NCI-H187 (cell line): ENCODE results near the gene RAI1.

Experiments used
- DNase-seq, 2 experiments: peaks; one replicate each; lab custom pipeline; 2025; lab: John Stamatoyannopoulos, UW

The RAI1 gene

DNA sequence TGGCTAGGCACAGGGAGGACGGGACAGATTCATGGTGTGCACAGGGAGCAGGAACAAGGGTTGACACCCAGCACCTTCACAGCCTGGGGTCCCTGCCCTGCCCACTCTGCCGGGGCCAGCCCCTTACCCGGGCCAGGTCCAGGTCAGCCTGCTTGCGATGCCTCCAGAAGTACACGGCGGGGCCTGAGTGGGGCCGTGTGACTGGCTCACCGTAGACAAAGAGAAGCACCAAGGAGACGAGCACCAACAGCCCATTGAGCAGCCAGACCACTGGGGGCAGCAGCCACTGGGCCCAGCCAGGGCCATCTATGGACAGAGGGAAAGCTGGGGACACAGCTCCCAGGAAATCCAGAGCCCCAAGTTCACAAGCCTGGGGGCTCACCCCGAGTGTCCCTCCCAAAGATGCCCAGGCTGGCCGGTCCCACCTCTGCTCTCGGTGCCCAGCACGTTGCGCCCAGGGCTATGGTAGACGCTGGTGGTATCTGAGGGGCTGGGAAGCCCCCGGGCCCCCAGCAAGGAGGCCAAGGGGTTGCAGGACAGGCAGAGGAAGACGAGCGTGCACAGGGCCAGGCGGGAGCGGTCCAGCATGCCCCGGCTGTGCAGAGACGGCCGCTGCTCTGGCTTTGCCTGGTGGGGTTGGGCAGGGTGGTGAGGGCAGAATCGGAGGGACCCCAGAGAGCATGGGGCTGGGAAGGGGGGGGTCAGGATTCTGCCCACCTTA, 135.7 kb downstream of the RAI1 start:
- DNase-seq = no peak

DNA sequence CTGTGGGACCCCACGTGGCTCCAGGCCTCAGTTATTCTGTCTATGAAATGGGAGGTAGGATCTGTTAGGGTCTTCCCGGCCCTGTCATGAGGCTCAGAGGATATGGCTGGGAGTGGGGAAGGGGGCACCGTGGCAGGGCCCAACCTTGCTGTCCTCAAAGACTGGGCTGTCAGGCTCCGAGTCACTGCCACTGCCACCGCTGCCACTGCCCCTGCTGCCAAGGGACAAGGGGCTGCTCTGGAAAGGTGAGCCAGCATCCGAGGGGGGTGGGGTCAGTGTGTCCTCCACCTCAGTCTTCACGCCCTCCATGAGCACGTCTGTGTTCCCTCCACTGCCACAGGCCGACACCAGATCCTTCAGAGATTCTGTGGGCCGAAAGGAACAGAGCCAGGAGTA, 136.3 kb downstream of the RAI1 start:
- no peak for DNase-seq

DNA sequence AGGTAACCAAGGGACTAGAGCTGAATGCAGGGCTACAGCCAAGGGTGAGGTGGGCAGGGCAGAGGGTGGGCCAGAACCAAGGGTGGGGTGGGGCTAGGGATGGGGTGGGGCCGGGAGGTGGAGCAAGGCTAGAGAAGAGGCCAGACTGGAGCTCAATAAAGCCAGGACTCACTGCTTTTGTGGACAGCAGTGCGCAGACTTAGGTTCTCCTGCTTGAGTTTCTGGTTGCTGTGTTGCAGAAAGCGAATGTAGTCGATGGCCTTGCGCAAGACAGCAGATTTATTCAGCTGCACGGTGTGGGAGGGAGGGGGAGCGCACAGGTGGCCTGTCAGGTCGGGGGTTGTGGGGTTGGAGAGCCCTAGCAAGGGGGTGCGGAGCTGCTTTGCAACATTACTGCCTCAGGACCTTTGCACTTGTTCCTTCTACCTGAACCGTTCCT, 136.8 kb downstream of the RAI1 start:
- no peak for DNase-seq

DNA sequence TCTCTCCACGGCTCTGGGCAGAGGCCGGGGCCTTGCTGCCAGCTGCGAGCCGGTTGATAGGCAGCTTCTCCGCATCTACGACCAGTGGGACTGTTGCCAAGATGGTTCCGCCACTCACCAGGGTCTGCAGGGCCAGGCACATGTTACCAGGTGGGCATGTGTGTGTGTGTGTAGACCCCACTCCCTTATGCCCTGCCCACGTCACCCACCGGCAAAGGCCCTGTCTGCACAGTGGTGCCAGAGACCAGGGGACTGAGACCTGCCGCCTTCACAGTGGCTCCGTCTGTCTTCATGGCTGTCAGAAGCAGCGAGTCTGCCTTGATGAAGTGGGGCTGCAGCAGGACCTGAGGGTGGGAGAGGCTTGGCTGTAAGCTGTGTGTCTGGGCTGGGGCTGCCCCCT, 137.9 kb downstream of the RAI1 start:
- no peak for DNase-seq

DNA sequence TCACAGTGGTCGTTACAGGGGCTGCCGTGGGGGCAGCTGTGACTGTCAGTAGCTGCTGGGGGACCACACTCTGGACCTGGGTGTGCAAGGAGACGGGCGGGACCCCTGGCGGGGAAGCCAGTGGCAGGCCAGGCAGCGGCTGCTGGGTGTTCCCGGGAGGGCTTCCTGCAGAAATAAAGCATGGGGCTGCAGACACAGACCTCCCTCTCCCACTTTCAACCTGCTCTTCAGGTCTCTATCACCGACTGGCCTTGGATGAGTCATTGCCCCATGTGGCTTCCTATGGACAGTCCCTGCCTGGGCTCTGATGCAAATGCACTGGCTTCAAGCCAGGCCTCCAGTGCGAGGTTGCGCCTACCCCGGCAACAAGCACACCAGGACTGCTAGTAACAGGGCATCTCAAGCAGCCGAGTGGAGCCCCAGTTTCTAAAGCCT, 138.3 kb downstream of the RAI1 start:
- no peak for DNase-seq

DNA sequence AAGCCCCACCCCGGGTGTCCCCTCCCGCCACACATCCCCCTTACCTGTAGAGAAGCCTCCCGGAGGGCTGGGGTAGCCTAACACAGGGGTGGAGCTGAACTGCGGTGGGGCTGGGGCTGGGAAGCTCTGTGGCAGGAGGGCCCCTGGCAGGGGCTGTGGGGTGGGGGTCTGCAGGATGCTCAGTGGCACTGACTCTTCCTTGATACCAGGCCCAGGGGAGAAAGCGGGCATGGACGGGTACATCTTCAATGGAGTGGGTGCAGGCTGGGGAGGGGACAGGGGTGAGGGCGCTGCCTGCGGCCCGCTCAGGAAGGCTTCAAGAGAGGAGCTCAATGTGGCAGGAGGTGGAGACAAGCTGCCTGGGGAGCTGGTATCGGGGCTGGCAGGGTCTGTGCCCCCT, 138.8 kb downstream of the RAI1 start:
- no peak for DNase-seq

DNA sequence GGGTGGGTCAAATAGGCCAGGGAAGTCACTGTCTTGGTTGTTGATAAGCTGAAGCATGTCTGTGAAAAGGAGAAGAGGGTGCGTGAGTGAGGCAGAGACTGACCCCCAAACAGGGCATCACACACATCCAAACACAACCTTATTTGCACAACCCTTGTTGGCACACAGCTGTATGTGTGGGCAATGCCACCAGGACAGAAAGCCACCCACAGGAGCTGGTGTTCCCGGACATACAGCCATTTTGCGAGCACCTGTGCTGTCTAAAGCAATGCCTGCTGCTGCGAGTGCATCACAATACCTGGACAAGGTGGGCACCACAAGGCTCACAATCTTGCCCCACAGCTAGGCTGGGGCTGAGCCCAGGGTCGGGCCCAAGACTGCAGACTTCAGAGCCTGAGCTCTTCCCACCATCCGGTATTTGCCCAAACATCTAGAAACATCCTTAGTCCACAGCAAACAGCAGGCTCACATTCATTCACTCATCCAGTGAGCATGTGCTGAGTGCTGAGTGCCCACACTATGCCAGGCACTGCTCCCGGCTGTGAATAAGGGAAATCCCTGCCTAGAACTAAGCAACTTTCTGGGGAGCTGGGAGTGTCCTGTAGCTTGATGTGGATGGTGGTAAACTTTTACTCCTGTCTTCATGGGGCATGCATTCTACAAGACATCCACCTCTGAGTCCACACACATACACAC, 139.4 kb downstream of the RAI1 start:
- DNase-seq = no peak

DNA sequence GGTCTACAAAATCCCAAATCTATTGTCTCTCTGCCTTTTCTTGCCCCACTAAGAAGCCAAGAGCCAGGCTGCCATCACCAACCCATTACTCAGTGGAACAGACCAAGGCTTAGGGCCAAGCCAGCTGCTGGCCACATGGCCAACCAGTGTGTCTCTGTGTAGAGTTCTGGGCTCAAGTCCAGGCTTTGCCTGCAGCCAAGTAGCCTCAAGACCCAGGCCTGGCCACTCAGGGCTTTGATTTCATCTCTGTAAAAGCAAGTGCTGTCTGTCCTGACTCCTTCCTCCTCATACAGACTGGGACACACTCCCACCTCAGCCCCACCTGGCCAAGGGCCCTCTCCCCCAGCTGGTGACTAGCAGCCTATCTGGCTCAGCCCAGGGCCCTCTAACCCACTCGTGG, 140.9 kb downstream of the RAI1 start:
- DNase-seq = no peak

DNA sequence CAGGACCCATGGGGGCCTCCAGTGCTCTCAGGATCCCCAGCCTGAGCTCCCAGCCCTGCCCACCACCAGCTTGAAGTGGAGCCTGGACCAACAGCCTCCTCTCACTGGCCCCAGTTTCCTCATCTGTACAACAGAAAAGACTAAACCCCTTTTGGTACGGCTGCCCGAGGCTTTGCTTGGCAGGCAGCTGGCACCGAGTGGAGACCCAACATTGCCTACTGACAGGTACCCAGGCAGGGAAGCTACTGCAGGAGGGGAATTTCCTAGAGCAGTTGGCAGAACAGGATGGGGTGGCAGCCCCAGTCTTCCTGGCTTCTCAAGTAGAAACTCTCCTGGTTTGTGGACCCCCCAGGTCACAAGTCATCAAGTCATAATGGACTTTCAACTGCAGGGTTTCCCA, 141.4 kb downstream of the RAI1 start:
- no peak for DNase-seq

DNA sequence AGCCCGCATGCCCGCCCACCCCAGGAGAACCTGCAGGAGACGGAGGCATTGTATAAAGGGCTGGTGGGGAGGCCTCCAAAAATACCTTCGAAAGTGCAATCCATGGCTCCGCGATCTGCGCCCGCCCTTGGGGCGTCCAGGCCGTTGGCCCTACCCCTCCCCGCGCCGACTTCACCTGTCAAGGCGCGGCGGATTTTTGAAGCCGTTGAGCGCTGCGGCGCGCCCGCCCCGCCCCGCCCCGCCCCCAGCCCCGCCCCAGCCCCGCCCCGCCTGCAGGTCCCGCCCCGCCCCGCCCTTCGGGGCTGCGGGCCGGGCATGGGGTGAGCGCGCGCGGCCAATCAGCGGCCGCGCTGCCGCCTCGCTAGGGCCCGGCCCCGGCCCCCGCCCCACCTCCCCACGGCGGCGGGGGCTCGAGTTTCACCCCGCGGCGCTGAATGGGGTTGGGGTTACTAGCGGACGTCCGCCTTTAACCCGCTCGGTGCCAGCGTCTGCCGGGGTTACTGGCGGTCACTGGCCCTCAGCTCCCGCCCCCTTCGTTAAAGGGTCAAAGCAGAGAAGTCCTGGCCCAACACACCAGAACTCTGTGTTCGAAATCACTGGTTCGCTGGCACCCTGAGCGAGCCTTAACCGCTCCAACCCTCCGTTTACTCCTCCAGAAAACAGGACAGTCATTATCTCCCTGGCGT, 142.3 kb downstream of the RAI1 start:
- peak; percentile 60 to 73 for DNase-seq

DNA sequence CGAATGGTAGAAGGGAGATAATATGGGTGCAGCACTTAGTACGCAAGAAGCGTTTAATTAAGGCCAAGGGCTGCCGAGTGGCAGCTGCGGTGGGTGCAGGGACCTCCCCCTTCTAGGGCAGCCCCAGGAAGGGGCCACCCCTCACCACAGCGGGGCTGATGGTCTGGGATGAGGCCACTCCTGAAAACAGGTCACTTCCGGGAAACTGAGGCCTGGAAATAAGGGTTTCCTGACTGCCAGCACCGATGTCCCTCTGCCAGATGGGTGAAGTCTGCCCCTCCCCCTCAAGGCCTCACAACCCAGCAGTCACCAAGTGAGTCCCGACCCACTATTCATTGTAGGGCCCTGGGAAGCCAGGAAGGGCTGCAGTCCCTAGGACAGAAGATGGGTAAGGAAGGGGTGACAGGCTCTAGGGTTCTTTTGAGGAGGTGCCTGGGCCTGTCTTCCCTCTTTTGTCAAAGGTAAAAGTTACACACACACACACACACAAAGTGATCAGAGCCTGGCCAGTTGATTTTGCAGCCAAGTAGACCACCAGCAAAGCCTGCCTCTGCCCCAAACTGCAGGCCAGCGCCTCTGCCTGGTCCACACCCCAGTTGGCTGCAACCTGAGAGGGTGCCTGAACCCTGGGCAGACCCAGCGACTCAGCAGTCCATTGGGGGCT, 143.0 kb downstream of the RAI1 start:
- DNase-seq = no peak

DNA sequence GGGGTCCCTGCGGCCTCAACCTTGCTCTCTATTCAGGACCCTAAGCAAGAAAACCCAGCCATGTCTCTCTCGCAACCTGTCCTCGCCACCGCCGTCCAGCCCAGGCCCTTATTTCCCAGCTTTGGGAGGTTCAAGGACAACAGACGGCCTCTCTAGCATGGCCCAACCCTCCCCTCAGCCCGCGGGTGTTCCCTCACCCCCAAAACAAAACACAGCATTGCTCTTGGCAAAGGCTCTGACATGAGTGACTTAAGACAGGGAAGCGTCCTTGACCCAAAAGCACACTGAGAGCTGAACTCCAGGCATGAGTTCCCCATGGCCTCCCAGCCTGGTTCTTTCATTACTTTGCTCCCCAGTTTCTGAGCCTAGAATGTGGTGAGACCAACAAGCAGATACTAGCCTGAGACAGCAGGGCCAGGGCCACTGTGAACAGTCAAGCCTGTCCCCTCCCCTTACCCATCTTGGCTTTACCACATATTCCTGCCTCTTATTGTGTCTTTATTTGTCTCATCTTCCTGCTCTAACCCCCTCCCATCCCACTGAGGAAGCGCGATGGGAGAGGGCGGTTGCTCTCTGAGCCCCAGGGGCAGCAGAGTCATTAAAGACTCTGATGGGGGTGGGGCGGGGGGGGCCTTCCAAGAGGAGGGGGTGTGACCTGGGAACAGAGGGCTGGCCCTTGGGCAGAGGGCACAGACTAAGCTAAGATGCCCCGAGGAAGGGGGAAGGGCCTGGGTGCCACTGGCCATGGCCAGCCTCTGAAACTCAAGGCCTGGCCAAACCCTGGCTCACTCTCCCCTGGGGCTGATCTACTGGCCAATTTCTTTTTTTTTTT, 143.7 kb downstream of the RAI1 start:
- DNase-seq = no peak

DNA sequence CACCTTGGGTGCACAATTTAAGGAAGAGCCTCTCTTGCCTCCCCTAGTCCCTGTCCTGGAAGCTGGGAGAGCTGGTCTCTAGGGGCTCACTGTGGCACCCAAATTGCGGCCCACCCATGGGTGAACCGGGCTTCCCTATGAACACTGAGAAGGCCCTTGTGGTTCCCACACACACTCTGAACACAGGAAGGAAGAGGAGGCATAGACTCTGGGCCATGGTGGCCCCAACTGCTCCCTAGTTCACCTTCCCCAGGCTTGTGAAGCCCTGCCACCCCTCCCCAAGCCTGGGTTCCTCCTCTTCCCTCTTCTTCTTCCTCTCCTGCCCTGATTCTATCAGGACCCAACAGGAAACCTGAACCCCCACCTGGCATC, 145.1 kb downstream of the RAI1 start:
- no peak for DNase-seq

DNA sequence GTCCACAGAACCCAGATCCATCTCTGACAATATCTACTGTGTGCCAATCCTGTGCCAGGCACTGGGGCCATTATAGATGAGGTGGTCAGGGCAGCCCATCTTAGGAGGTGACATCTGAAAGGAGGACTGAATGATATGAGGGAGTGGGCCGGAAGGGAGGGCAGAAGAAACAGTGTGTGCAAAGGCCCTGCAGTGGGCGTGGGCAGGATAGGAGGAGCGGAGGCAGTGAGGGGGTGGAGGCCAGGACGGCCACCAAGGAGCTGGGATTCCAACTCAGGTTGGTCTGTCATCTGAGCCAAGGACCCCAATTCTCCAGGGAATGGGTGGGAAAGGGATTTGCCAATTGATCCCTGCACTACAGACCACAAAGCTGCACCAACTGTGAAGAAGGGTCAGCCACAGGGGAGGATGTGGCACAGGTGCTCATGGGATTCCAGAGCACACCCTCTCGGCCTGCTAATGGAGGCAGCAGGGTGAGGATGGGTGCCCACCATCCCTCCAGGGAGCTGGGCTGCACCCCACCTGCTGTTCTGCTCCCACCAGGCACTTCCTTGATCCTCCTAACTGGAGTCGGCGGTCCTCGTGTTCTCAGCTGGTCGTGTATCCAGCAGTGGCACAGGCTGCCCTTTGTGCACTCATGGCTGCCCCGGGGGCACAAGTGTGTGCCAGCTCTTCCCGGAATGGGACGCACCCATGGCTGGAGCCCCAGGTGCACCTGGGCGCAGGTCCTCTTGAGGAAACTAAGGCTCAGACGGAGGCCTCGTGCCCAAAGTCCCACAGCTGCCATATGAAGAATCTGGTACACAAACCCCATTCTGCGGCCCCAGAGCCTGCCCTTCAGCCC, 145.9 kb downstream of the RAI1 start:
- no peak for DNase-seq

DNA sequence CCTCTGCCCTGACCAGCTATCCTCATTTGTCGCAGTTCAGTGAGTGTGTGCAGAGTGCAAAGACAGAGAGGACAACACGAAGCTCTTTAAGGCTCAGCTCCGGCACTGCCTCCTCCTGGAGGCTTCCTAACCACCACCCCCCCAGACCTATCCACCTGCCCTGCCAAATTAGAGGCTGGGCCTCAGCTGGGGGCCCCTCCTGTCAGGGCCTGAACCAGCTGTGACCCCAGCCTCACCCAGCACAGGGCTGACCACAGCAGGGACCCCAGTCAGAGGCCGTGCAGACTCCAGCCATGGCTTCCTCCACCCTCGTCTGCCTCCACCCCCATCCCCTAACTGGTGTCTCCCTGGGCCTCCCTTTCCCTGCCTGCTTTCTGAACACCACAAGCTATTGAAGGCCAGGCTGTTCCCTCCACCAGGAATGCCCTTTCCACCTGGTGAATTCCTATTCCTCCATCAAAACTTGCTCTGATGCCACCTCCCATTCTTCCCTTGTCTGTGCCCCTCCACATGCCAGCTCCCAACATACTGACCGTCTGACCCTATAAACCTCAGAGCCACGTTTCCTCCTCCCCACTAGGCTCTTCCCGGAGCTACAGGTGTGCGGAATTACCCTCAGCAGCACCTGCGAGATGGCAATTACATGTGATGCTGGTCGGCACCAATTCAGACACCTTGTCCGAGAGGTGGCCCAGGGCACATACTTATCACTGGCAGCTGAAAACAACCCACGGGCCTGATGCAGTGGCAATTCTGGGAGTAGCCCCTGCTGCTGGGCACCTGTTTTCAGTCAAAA, 146.8 kb downstream of the RAI1 start:
- DNase-seq = no peak

DNA sequence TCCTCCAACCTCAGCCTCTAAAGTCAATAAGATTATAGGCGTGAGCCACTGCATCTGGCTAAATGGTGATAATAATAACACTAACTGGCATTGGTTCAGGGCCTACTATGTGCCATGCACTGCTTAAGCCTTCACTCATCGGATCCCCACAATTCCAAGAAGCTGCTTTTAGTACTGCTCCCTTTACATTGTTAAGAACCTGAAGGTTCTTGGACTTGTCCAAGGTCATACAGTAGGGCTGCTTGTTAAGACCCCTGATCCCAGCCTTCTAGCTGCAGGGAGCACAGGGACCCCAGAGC, 149.0 kb downstream of the RAI1 start:
- no peak for DNase-seq

DNA sequence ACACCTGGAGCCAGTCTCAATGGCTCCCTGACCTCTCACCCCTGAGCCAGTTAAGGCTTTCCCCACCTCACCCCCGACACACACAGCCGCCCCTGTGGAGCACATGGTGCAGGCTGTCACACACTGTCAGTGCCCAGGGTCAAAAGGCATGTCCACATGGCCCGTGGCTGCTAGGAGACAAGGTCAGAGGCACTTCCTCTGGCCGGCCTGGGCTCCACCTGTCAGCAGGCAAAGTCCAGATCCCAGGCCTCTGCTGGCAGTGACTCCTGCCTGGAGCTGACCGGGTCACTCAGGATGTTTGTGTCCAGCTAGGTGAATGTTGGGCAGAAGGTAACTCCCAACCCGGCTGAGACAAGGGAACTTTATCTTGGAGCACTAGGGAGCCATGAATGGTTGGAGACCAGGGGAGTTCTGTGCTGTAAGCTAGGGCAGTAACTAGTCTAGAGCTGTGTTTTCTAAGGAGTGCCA, 149.5 kb downstream of the RAI1 start:
- DNase-seq = no peak

DNA sequence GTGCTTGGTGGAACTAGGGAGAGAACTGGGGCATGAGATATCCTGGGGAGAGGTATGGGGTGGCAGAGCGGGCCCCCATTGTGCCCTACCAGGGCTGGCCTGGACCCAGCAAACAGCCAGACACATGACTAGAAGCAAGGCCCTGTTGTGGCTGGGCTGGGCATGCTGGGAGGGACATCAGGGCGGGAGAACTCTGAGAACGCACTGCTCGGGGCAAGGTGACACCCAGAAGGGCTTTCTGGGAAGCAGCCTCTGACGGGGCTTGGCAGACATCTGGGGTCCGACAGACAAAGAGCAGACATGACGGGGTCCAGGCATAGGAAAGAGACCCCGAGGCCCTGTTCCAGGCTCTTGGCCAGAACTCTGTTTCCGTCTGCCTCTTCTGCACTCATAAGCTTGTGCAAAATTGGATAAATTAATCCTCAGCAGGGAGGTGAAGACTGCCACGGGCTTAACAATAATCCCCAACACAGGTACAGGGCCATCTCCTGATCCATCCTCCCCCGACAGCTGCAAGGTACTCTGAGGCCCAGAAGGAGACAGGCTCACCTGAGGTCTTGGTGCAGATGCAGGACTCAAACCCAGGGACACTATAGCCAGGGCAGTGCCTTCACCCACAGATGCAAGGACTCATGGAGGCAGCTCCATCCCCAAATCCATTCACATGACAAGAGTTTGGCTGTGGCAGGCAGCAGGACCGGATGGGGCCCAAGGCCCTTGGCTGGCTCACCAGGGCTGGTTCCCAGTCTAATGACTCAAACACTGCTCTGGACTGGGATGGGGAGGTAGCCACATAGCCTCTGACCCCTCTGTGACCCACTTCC, 150.2 kb downstream of the RAI1 start:
- no peak for DNase-seq

DNA sequence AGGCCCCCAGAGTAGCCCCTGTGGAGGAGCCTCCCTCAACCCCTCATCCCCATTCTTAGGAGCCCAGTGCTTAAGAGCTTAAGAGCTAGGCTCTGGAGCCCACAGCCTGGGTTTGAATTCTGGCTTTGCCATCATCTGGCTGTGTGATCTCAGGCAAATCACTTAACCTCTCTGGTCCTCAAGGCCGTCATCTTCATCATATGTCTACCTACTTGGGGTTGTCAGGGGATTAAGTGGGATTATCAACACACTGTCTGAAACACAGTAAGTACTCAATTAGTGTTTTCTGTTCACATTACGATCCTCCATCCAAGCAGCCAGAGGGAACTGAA, 150.7 kb downstream of the RAI1 start:
- DNase-seq = no peak
